Neural cell (in vitro differentiated cells): ENCODE data around the gene NMU. TPM values are rescaled to one million over a fixed set of nuclear protein-coding genes. Genes with fewer than 3 reads are reported as not detected.

Experiments
- H2AFZ ChIP-seq: fragments of 200-600, 300-800 bp; sonication (generic), shearing (Covaris generic); 2 replicates; pipeline ENCODE4 v1.6.0; 2014; ENCODE audit warnings: low read depth, mild to moderate bottlenecking, antibody characterized with exemption, low read length, moderate library complexity
- H3F3A ChIP-seq: fragments of 200-600 bp; shearing (Covaris generic); 2 replicates; pipeline ENCODE4 v1.6.1; 2016; ENCODE audit warnings: mild to moderate bottlenecking, moderate library complexity, mixed read lengths, antibody characterized with exemption, low read length; ENCODE audit not compliant: insufficient read depth, poor library complexity, severe bottlenecking
- H3K27ac ChIP-seq: fragments of 200-600, 300-800 bp; sonication (generic), shearing (Covaris generic); 2 replicates; pipeline ENCODE4 v1.5.1; 2014; ENCODE audit warnings: mild to moderate bottlenecking, low read length, moderate library complexity
- H3K27me3 ChIP-seq: fragments of 300-800, 200-600 bp; sonication (generic), shearing (Covaris generic); 2 replicates; pipeline ENCODE4 v1.6.0; 2014; ENCODE audit warnings: mild to moderate bottlenecking, low read depth, low read length, moderate library complexity; ENCODE audit not compliant: insufficient read depth
- H3K36me3 ChIP-seq: fragments of 300-800, 200-600 bp; sonication (generic), shearing (Covaris generic); 2 replicates; pipeline ENCODE4 v1.5.1; 2014; ENCODE audit warnings: mild to moderate bottlenecking, antibody characterized with exemption, low read length, moderate library complexity; ENCODE audit not compliant: insufficient read depth
- H3K4me2 ChIP-seq: fragments of 300-800, 200-600 bp; sonication (generic), shearing (Covaris generic); 2 replicates; pipeline ENCODE4 v1.6.0; 2014; ENCODE audit warnings: mild to moderate bottlenecking, low read length
- H3K4me3 ChIP-seq: fragments of 300-800, 200-600 bp; sonication (generic), shearing (Covaris generic); 2 replicates; pipeline ENCODE4 v1.5.1; 2014; ENCODE audit warnings: mild to moderate bottlenecking, low read length, moderate library complexity
- H3K79me2 ChIP-seq: fragments of 200-600 bp; shearing (Covaris generic); replicated peaks from 2 replicates; pipeline ENCODE4 v1.6.0; 2014; ENCODE audit warnings: mild to moderate bottlenecking, low read length, moderate library complexity; ENCODE audit not compliant: insufficient read depth
- H3K9ac ChIP-seq: fragments of 300-800, 200-600 bp; sonication (generic), shearing (Covaris generic); 2 replicates; pipeline ENCODE4 v1.6.1; 2016; ENCODE audit warnings: mild to moderate bottlenecking, low read length, mixed read lengths
- H3K9me2 ChIP-seq: fragments of 200-600 bp; shearing (Covaris generic); 2 replicates; pipeline ENCODE4 v1.6.1; 2016; ENCODE audit warnings: mild to moderate bottlenecking, low read length, mixed read lengths; ENCODE audit not compliant: insufficient read depth
- H3K9me3 ChIP-seq: fragments of 200-600, 300-800 bp; sonication (generic), shearing (Covaris generic); 2 replicates; pipeline ENCODE4 v1.6.1; 2016; ENCODE audit warnings: mild to moderate bottlenecking, mixed run types, low read length, moderate library complexity, mixed read lengths
- H4K20me1 ChIP-seq: fragments of 200-600 bp; shearing (Covaris generic); 2 replicates; pipeline ENCODE4 v1.6.1; 2016; ENCODE audit warnings: mild to moderate bottlenecking, mixed run types; ENCODE audit not compliant: insufficient read depth
- EP300 ChIP-seq: fragments of 450-650 bp; conservative IDR thresholded peaks from 2 replicates; pipeline ENCODE4 v1.6.1; 2014; ENCODE audit warnings: antibody characterized with exemption, mild to moderate bottlenecking, moderate library complexity; ENCODE audit not compliant: poor library complexity, severe bottlenecking
- EZH2 ChIP-seq: fragments of 200-600, 300-800 bp; shearing (Covaris generic), sonication (generic); IDR thresholded peaks from 2 replicates; pipeline ENCODE4 v1.6.1; 2014; ENCODE audit warnings: antibody characterized with exemption, low read length, borderline replicate concordance, mild to moderate bottlenecking; ENCODE audit not compliant: insufficient read depth, poor library complexity, severe bottlenecking
- MXI1 ChIP-seq: fragments of 450-650 bp; conservative IDR thresholded peaks from 2 replicates; pipeline ENCODE4 v1.6.1; 2014; ENCODE audit warnings: antibody characterized with exemption, mild to moderate bottlenecking; ENCODE audit not compliant: poor library complexity, severe bottlenecking
- POLR2AphosphoS5 ChIP-seq: IDR thresholded peaks from 2 replicates; pipeline ENCODE4 v1.6.1; 2012
- RAD21 ChIP-seq: fragments of 450-650 bp; conservative IDR thresholded peaks from 2 replicates; pipeline ENCODE4 v1.6.1; 2014; ENCODE audit warnings: antibody characterized with exemption, mild to moderate bottlenecking, moderate library complexity
- SMC3 ChIP-seq: fragments of 450-650 bp; conservative IDR thresholded peaks from 2 replicates; pipeline ENCODE4 v1.6.1; 2014; ENCODE audit warnings: antibody characterized with exemption, mild to moderate bottlenecking, moderate library complexity; ENCODE audit not compliant: poor library complexity
- TAF1 ChIP-seq: IDR thresholded peaks from 2 replicates; pipeline ENCODE4 v1.6.1; 2012; ENCODE audit warnings: low read depth
- polyA plus RNA-seq: library from polyadenylated mRNA; depleted of rRNA; stranded (reverse); fragments of >200 nt; gene quantifications from 2 replicates; pipeline ENCODE4 v1.2.3, GENCODE V29; 2014
- TF ChIP-seq, protein P1 (sequence below): IDR thresholded peaks from 2 replicates; pipeline ENCODE4 v1.6.1; 2012; ENCODE audit warnings: borderline replicate concordance
- TF ChIP-seq, protein P2 (sequence below): fragments of 450-650 bp; IDR thresholded peaks from 2 replicates; pipeline ENCODE4 v1.5.1; 2014; ENCODE audit warnings: antibody characterized with exemption, mild to moderate bottlenecking, moderate library complexity; ENCODE audit not compliant: poor library complexity, severe bottlenecking

Gene NMU
- polyA plus RNA-seq, 1 donor from 2014 or later: 47.2 TPM

DNA sequence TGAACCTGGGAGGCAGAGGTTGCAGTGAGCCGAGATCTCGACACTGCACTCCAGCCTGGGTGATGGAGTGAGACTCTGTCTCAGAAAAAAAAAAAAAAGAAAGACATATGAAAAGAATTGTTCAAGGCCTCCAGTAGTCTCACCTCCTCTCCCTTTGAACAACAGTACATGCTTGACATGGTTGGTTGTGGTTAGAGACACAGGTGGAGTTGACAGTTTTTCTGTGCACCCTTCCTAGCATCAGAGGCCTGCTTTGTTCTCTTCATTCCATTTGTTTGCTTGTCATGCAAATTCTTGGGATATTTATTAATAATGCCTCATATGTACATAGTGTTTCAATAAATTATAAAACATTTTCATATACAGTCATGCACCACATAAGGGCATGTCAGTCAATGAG lies 25.7 kb downstream of the NMU start:
- Histone ChIP-seq H3K4me2 (no peak overlapping the region), H3K79me2 (no peaks in the 10 kb centered on the region), H3F3A (no peaks in the 10 kb centered on the region), H3K9me3 (no peaks in the 10 kb centered on the region), H3K27me3 (no peaks in the 10 kb centered on the region), H3K4me3 (no peak overlapping the region), H2AFZ (no peak overlapping the region), H4K20me1 (no peaks in the 10 kb centered on the region), H3K27ac (no peak overlapping the region), H3K9ac (no peak overlapping the region), H3K9me2 (no peaks in the 10 kb centered on the region), H3K36me3 (no peaks in the 10 kb centered on the region)
- TF ChIP-seq SMC3: no peak
- no peak for TF ChIP-seq MXI1
- no peak for TF ChIP-seq EP300
- no peak for TF ChIP-seq EZH2
- TF ChIP-seq, protein P1, sequence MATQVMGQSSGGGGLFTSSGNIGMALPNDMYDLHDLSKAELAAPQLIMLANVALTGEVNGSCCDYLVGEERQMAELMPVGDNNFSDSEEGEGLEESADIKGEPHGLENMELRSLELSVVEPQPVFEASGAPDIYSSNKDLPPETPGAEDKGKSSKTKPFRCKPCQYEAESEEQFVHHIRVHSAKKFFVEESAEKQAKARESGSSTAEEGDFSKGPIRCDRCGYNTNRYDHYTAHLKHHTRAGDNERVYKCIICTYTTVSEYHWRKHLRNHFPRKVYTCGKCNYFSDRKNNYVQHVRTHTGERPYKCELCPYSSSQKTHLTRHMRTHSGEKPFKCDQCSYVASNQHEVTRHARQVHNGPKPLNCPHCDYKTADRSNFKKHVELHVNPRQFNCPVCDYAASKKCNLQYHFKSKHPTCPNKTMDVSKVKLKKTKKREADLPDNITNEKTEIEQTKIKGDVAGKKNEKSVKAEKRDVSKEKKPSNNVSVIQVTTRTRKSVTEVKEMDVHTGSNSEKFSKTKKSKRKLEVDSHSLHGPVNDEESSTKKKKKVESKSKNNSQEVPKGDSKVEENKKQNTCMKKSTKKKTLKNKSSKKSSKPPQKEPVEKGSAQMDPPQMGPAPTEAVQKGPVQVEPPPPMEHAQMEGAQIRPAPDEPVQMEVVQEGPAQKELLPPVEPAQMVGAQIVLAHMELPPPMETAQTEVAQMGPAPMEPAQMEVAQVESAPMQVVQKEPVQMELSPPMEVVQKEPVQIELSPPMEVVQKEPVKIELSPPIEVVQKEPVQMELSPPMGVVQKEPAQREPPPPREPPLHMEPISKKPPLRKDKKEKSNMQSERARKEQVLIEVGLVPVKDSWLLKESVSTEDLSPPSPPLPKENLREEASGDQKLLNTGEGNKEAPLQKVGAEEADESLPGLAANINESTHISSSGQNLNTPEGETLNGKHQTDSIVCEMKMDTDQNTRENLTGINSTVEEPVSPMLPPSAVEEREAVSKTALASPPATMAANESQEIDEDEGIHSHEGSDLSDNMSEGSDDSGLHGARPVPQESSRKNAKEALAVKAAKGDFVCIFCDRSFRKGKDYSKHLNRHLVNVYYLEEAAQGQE: no peak
- TF ChIP-seq POLR2AphosphoS5: no peak
- TF ChIP-seq RAD21: no peak
- TF ChIP-seq, protein P2, sequence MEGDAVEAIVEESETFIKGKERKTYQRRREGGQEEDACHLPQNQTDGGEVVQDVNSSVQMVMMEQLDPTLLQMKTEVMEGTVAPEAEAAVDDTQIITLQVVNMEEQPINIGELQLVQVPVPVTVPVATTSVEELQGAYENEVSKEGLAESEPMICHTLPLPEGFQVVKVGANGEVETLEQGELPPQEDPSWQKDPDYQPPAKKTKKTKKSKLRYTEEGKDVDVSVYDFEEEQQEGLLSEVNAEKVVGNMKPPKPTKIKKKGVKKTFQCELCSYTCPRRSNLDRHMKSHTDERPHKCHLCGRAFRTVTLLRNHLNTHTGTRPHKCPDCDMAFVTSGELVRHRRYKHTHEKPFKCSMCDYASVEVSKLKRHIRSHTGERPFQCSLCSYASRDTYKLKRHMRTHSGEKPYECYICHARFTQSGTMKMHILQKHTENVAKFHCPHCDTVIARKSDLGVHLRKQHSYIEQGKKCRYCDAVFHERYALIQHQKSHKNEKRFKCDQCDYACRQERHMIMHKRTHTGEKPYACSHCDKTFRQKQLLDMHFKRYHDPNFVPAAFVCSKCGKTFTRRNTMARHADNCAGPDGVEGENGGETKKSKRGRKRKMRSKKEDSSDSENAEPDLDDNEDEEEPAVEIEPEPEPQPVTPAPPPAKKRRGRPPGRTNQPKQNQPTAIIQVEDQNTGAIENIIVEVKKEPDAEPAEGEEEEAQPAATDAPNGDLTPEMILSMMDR: no peak
- TF ChIP-seq TAF1: no peak

DNA sequence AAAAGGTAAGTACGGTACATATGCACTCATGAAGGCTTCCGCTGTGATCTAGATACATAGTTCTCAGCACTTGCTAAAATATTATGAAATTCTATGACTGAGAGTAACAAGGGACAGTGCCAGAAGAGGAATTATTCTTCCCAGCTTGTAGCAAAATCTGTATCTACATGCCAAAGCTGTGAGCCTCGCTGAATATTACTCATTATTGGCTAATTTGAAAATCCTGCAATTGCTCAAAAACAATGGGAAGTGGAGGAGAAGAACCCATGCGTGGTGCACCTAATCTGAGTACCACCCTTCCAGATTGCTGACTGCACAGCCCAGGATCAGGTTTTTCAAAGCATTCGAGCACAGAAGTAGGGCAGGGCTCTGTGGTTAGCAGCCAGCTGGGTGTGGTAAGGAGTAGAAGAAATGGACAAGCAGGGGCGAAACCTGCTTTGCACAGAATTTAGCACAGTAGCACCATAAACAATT lies 26.7 kb downstream of the NMU start:
- H3K4me2 ChIP-seq: no peak overlapping the region
- H3K9ac ChIP-seq: no peak overlapping the region
- no peak overlapping the region for H3K27ac ChIP-seq
- no peak overlapping the region for H2AFZ ChIP-seq
- H3K27me3 ChIP-seq: no peaks in the 10 kb centered on the region
- H3K9me3 ChIP-seq: no peaks in the 10 kb centered on the region
- no peaks in the 10 kb centered on the region for H3F3A ChIP-seq
- TF ChIP-seq TAF1: no peak
- no peak for TF ChIP-seq SMC3
- TF ChIP-seq MXI1: no peak
- no peak for TF ChIP-seq EZH2
- no peak overlapping the region for H3K4me3 ChIP-seq
- H3K36me3 ChIP-seq: no peaks in the 10 kb centered on the region
- H3K9me2 ChIP-seq: no peaks in the 10 kb centered on the region
- H4K20me1 ChIP-seq: no peaks in the 10 kb centered on the region
- H3K79me2 ChIP-seq: no peaks in the 10 kb centered on the region
